K562 (cell line): ENCODE measurements around the gene OBSL1. TPM values are rescaled to one million over a fixed set of nuclear protein-coding genes. Genes with fewer than 3 reads are reported as not detected.

Experiments used
- EGR1 ChIP-seq: fragments of 450-650 bp; conservative IDR thresholded peaks from 2 replicates; pipeline ENCODE4 v1.6.1; 2017; ENCODE audit warnings: mild to moderate bottlenecking
- MAZ ChIP-seq, 2 experiments: fragments of 450-650 bp in 1 of 2; sonication (generic) in 1 of 2; formaldehyde crosslinking; IDR thresholded peaks in 1 of 2; conservative IDR thresholded peaks in 1 of 2; 2 replicates each; pipeline versions ENCODE4 v1.4.0 to v1.5.0; 2020; ENCODE audit warnings: mild to moderate bottlenecking in 1 of 2, missing genetic modification reagents in 1 of 2
- PHF21A ChIP-seq: fragments of 450-650 bp; IDR thresholded peaks from 2 replicates; pipeline ENCODE4 v1.6.1; 2017; ENCODE audit warnings: low read depth, borderline replicate concordance
- RCOR1 ChIP-seq, 2 experiments: IDR thresholded peaks; 2 replicates each; pipeline ENCODE4 v1.6.1; 2012; ENCODE audit warnings: low read depth in 2 of 2, low read length in 2 of 2, borderline replicate concordance in 1 of 2, improper control_type of control experiment in 1 of 2
- SMARCA5 ChIP-seq: fragments of 450-650 bp; IDR thresholded peaks from 2 replicates; pipeline ENCODE4 v1.6.1; 2016
- SPI1 ChIP-seq: IDR thresholded peaks from 2 replicates; pipeline ENCODE4 v1.6.1; 2011; ENCODE audit warnings: low read depth, low read length, control low read depth, borderline replicate concordance
- TAF7 ChIP-seq: fragments of 450-650 bp; IDR thresholded peaks from 2 replicates; pipeline ENCODE4 v1.6.1; 2016; ENCODE audit warnings: missing genetic modification characterization, missing compliant biosample characterization
- TCF3 ChIP-seq: sonication (generic); formaldehyde crosslinking; IDR thresholded peaks from 2 replicates; pipeline ENCODE4 v1.4.0; 2020; ENCODE audit warnings: mild to moderate bottlenecking, missing genetic modification reagents
- TEAD4 ChIP-seq, 2 experiments: sonication (generic) in 1 of 2; formaldehyde crosslinking in 1 of 2; IDR thresholded peaks; 2 replicates each; pipeline versions ENCODE4 v1.6.1 to v1.8.0; 2012 to 2022; ENCODE audit warnings: borderline replicate concordance in 1 of 2, inconsistent platforms in 1 of 2, low read length in 1 of 2, mild to moderate bottlenecking in 1 of 2, missing genetic modification reagents in 1 of 2
- ZBTB17 ChIP-seq: fragments of 450-650 bp; formaldehyde crosslinking; IDR thresholded peaks from 2 replicates; pipeline ENCODE4 v1.4.0; 2020; ENCODE audit warnings: mild to moderate bottlenecking
- ZNF408 ChIP-seq: fragments of 250-450 bp; sonication (Bioruptor Pico); IDR thresholded peaks from 2 replicates; pipeline ENCODE4 v1.4.0; 2020; ENCODE audit warnings: low read depth, mild to moderate bottlenecking, moderate library complexity
- ZNF79 ChIP-seq: fragments of 250-450 bp; sonication (Bioruptor Pico); IDR thresholded peaks from 2 replicates; pipeline ENCODE4 v1.4.0; 2020; ENCODE audit warnings: low read depth, mild to moderate bottlenecking, moderate library complexity
- polyA plus RNA-seq, 8 experiments: library from polyadenylated mRNA; depleted of rRNA in 4 of 8; stranded (reverse) in 5 of 8; unstranded in 3 of 8; fragments of >200 nt; fragmentation: Nextera tagmentation in 2 of 8; fragmentation: Illumina TruSeq in 1 of 8; extraction: Ambion mirVana in 2 of 8; extraction: Trizol in 1 of 8; gene quantifications; 2 replicates each; pipeline versions ENCODE4 v1.2.1 to v1.2.3, GENCODE V29; 2011 to 2014; ENCODE audit warnings: inconsistent platforms in 1 of 8, missing spikeins in 1 of 8
- total RNA-seq, 7 experiments: library from RNA; depleted of rRNA in 6 of 7; stranded (reverse); fragments of >200 nt in 6 of 7; fragmentation: Illumina TruSeq in 2 of 7; extraction: Trizol in 2 of 7; gene quantifications; 2 replicates each; pipeline versions ENCODE4 v1.2.1 to v1.2.3, GENCODE V29; 2011 to 2021; ENCODE audit warnings: low replicate concordance in 1 of 7
- TF ChIP-seq, protein P1 (sequence below): fragments of 450-650 bp; IDR thresholded peaks from 2 replicates; pipeline ENCODE4 v1.6.1; 2016; ENCODE audit warnings: low read depth, mild to moderate bottlenecking, moderate library complexity
- TF ChIP-seq, protein P2 (sequence below): fragments of 450-650 bp; IDR thresholded peaks from 2 replicates; pipeline ENCODE4 v1.6.1; 2018; ENCODE audit warnings: mild to moderate bottlenecking, low read depth; ENCODE audit not compliant: partially characterized antibody
- TF ChIP-seq, protein P3 (sequence below), 3 experiments: fragments of 200-800 bp in 1 of 3; sonication (Bioruptor generic) in 1 of 3; sonication (generic) in 1 of 3; formaldehyde crosslinking in 1 of 3; IDR thresholded peaks; 2 replicates each; pipeline versions ENCODE4 v1.6.1 to v1.8.0; 2016 to 2022; ENCODE audit warnings: mild to moderate bottlenecking in 2 of 3, missing compliant biosample characterization in 2 of 3, missing genetic modification characterization in 2 of 3, missing genetic modification reagents in 1 of 3
- TF ChIP-seq, protein P4 (sequence below): sonication (generic); formaldehyde crosslinking; IDR thresholded peaks from 2 replicates; pipeline ENCODE4 v1.8.0; 2023; ENCODE audit warnings: mild to moderate bottlenecking, missing genetic modification reagents
- TF ChIP-seq, protein P5 (sequence below): sonication (generic); formaldehyde crosslinking; IDR thresholded peaks from 2 replicates; pipeline ENCODE4 v1.8.0; 2022; ENCODE audit warnings: missing genetic modification reagents, mild to moderate bottlenecking, moderate library complexity, borderline replicate concordance
- TF ChIP-seq, protein P6 (sequence below): fragments of 450-650 bp; conservative IDR thresholded peaks from 2 replicates; pipeline ENCODE4 v1.6.1; 2016; ENCODE audit warnings: missing genetic modification characterization, low read depth, mild to moderate bottlenecking, control low read depth, missing compliant biosample characterization

OBSL1 gene
- total and polyA plus RNA-seq, 9 of the 15 experiments (the other 6 are each of a cell fraction or from before 2014, with no cell fraction given), result 1.2 to 26.6 (median 8.6) TPM

DNA sequence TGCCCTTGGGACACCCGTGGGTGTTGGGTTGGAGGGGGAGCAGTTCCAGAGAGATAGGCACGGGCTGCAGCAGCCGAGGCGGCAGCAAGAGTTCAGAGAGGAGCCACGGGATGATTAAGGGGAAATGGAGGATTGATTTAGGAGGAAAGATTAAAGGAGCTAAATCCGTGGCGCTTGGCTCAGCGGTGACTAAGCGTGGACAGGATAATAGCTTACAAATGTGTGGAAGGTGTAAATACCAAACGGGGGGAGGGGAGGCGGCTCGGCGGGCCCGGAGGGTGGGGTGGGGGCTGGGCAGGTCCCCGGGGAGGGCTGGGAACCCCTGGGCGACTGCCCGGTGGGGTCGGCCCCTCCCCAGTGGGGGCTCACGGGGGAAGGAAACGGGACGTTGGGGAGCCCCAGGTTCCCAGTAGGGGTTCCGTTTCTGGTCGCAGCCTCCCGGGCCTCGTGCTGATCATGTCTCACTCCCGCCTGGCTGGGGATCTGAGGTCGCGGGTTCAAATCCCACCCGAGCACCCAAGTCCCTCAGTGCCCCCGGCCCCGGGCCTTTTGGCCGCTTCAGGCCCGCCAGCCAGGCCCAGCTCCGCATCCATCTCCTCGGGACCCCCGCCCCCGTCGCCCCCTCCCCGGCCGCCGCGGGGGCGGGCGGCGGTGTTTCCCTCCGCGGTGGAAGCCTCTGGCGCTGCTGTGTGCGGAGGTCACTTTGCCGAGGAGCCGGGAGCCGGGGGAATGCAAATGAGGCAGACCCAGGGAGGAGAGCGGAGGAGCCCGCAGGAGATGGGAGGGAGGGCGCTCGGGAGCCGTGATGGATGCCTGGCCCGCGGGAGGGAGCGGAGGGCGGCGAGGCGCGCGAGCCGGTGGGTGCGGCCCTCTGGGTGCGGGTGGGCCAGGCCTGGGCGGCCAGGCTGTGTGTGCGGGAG lies 49.0 kb downstream of the OBSL1 start (continued):
- TF ChIP-seq, protein P1, sequence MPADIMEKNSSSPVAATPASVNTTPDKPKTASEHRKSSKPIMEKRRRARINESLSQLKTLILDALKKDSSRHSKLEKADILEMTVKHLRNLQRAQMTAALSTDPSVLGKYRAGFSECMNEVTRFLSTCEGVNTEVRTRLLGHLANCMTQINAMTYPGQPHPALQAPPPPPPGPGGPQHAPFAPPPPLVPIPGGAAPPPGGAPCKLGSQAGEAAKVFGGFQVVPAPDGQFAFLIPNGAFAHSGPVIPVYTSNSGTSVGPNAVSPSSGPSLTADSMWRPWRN, result 0 out of 2 replicates have a peak, but pooled peaks have one; percentile 29
- no peak for TF ChIP-seq TCF3 (CRISPR knock-in tag)
- TF ChIP-seq SMARCA5, result no peak
- no peak for TF ChIP-seq ZNF79 (CRISPR knock-in tag)
- TF ChIP-seq, protein P2, sequence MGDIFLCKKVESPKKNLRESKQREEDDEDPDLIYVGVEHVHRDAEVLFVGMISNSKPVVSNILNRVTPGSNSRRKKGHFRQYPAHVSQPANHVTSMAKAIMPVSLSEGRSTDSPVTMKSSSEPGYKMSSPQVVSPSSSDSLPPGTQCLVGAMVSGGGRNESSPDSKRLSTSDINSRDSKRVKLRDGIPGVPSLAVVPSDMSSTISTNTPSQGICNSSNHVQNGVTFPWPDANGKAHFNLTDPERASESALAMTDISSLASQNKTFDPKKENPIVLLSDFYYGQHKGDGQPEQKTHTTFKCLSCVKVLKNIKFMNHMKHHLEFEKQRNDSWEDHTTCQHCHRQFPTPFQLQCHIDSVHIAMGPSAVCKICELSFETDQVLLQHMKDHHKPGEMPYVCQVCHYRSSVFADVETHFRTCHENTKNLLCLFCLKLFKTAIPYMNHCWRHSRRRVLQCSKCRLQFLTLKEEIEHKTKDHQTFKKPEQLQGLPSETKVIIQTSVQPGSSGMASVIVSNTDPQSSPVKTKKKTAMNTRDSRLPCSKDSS, result no peak
- peak in 1 of 2 experiments; percentile 62; a peak in 2 of 4 replicates for TF ChIP-seq RCOR1 (IDR thresholded peaks at IDR 0.05; ENCODE audit: borderline replicate concordance in 1 of 2, low read depth in 2 of 2, low read length in 2 of 2)
- peak; percentile 15; the same call in 1 of the 2 replicates for TF ChIP-seq TEAD4 (IDR thresholded peaks at IDR 0.05; ENCODE audit: low read length)
- TF ChIP-seq TEAD4 (CRISPR knock-in tag; IDR thresholded peaks at IDR 0.05; ENCODE audit: borderline replicate concordance), result no peak
- TF ChIP-seq, protein P3, sequence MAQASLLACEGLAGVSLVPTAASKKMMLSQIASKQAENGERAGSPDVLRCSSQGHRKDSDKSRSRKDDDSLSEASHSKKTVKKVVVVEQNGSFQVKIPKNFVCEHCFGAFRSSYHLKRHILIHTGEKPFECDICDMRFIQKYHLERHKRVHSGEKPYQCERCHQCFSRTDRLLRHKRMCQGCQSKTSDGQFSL (CRISPR knock-in tag; IDR thresholded peaks at IDR 0.05), result no peak
- TF ChIP-seq, protein P3 (tag; IDR thresholded peaks at IDR 0.05), result 0 out of 4 replicates have a peak, but pooled peaks of 1 of the 2 experiments have one; percentile 22
- TF ChIP-seq ZBTB17 (CRISPR knock-in tag), result no peak
- TF ChIP-seq TAF7, result no peak
- TF ChIP-seq MAZ (CRISPR knock-in tag; conservative IDR thresholded peaks at IDR 0.05 in 1 of 2, IDR thresholded peaks at IDR 0.05 in 1 of 2), result peak; percentile 42 to 55; a peak in 2 of 4 replicates
- TF ChIP-seq, protein P4, sequence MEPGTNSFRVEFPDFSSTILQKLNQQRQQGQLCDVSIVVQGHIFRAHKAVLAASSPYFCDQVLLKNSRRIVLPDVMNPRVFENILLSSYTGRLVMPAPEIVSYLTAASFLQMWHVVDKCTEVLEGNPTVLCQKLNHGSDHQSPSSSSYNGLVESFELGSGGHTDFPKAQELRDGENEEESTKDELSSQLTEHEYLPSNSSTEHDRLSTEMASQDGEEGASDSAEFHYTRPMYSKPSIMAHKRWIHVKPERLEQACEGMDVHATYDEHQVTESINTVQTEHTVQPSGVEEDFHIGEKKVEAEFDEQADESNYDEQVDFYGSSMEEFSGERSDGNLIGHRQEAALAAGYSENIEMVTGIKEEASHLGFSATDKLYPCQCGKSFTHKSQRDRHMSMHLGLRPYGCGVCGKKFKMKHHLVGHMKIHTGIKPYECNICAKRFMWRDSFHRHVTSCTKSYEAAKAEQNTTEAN (CRISPR knock-in tag), result no peak
- TF ChIP-seq ZNF408, result no peak
- TF ChIP-seq, protein P5, sequence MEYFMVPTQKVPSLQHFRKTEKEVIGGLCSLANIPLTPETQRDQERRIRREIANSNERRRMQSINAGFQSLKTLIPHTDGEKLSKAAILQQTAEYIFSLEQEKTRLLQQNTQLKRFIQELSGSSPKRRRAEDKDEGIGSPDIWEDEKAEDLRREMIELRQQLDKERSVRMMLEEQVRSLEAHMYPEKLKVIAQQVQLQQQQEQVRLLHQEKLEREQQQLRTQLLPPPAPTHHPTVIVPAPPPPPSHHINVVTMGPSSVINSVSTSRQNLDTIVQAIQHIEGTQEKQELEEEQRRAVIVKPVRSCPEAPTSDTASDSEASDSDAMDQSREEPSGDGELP, result no peak
- TF ChIP-seq EGR1, result peak; percentile 68
- TF ChIP-seq PHF21A, result 0 out of 2 replicates have a peak, but pooled peaks have one; percentile 20
- TF ChIP-seq, protein P6, sequence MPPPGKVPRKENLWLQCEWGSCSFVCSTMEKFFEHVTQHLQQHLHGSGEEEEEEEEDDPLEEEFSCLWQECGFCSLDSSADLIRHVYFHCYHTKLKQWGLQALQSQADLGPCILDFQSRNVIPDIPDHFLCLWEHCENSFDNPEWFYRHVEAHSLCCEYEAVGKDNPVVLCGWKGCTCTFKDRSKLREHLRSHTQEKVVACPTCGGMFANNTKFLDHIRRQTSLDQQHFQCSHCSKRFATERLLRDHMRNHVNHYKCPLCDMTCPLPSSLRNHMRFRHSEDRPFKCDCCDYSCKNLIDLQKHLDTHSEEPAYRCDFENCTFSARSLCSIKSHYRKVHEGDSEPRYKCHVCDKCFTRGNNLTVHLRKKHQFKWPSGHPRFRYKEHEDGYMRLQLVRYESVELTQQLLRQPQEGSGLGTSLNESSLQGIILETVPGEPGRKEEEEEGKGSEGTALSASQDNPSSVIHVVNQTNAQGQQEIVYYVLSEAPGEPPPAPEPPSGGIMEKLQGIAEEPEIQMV, result no peak
- TF ChIP-seq SPI1, result no peak
